ENCODE data around the gene LRRC30.

- TF ChIP-seq EZH2 (optimal IDR thresholded peaks at IDR 0.05; ENCODE audit: low read depth, low read length): no peak
- TF ChIP-seq, protein P1, sequence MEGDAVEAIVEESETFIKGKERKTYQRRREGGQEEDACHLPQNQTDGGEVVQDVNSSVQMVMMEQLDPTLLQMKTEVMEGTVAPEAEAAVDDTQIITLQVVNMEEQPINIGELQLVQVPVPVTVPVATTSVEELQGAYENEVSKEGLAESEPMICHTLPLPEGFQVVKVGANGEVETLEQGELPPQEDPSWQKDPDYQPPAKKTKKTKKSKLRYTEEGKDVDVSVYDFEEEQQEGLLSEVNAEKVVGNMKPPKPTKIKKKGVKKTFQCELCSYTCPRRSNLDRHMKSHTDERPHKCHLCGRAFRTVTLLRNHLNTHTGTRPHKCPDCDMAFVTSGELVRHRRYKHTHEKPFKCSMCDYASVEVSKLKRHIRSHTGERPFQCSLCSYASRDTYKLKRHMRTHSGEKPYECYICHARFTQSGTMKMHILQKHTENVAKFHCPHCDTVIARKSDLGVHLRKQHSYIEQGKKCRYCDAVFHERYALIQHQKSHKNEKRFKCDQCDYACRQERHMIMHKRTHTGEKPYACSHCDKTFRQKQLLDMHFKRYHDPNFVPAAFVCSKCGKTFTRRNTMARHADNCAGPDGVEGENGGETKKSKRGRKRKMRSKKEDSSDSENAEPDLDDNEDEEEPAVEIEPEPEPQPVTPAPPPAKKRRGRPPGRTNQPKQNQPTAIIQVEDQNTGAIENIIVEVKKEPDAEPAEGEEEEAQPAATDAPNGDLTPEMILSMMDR (IDR thresholded peaks at IDR 0.05; ENCODE audit: low read length): no peak
- no peak for TF ChIP-seq EZH2phosphoT487 (IDR thresholded peaks at IDR 0.05; ENCODE audit: low read length)
Measured at GRCh38 chr18:7206217-7206616, 24.7 kb upstream of the LRRC30 start.
